ENCODE measurements around the gene UBL4A.

DNA sequence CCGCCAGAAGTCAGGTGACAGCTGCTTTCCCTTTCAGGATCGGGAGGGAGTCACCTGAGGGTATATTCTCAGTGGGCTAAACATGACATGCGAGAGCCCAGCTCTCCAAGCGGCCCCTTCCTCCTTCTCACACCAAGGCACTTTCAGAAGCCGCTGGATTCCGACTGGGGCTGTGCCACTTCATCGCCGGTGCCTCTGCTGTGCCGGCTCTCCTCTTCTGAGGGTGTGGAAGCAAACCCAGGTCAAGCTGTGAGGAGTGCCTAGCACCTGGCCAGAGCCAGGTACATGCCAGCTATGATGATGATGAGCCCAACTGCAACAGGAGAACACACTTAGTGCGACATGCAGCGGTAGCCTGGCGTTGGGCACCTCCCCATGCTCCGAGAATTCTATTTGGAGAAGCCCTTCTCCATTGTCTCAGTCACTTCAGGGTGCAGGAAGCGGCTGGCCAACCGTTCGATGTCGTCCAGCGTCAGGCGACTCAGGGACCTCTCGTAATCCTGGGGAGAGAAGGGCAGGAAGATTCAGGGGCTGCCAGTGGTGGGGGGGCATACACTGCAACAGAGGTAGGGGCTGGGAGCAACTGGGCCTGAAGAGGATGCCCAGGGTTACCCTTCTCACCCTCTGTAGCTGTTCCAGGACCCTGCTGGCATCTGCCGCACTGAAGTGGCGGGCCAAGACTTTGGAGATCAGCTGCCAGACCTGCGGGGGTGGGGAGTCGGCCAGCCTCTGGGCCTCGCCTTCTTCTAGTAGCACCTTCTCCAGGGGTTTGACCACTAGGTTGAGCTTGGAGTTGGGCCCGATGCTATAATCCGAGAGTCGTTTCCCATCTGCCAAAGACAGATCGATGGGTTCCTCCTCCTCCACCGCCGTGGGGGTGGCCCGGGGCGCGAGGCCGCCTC, 1.0 kb downstream of the UBL4A start:
- no peak for TF ChIP-seq EZH2 (IDR thresholded peaks at IDR 0.05; ENCODE audit: borderline replicate concordance, low read length)
- TF ChIP-seq, protein P1, sequence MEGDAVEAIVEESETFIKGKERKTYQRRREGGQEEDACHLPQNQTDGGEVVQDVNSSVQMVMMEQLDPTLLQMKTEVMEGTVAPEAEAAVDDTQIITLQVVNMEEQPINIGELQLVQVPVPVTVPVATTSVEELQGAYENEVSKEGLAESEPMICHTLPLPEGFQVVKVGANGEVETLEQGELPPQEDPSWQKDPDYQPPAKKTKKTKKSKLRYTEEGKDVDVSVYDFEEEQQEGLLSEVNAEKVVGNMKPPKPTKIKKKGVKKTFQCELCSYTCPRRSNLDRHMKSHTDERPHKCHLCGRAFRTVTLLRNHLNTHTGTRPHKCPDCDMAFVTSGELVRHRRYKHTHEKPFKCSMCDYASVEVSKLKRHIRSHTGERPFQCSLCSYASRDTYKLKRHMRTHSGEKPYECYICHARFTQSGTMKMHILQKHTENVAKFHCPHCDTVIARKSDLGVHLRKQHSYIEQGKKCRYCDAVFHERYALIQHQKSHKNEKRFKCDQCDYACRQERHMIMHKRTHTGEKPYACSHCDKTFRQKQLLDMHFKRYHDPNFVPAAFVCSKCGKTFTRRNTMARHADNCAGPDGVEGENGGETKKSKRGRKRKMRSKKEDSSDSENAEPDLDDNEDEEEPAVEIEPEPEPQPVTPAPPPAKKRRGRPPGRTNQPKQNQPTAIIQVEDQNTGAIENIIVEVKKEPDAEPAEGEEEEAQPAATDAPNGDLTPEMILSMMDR (IDR thresholded peaks at IDR 0.05; ENCODE audit: low read length): no peak

All from OCI-LY1 (cell line).